GM23248 (cell line): ENCODE data around the gene KDELR1.

Experiments used
- EZH2 ChIP-seq: fragments of 200-600 bp; sonication (generic); IDR thresholded peaks from 2 replicates; pipeline ENCODE4 v1.6.1; 2018; ENCODE audit warnings: antibody characterized with exemption, mild to moderate bottlenecking; ENCODE audit not compliant: insufficient read depth, poor library complexity, severe bottlenecking
- EZH2phosphoT487 ChIP-seq: fragments of 200-600 bp; sonication (generic); IDR thresholded peaks from 2 replicates; pipeline ENCODE4 v1.6.1; 2018; ENCODE audit warnings: antibody characterized with exemption, moderate library complexity, mild to moderate bottlenecking, low read depth; ENCODE audit not compliant: insufficient read depth

DNA sequence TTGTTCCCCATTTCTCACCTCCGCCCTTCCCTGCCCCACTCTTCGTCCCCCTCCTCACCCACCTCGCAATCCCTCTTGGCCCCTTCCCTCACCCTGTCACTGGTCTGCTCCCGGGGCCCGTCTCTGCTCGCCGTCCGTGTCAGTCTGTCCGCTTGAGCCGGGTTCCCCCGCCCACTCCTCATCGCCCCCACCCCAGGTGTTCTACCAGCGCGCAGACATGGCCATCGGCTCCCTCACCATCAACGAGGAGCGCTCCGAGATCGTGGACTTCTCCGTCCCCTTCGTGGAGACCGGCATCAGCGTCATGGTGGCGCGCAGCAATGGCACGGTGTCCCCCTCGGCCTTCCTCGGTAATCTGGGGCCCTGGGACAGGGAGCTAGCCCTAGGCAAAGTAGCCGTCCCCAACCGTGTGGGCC, 24.5 kb upstream of the KDELR1 start:
- TF ChIP-seq EZH2: no peak
- no peak for TF ChIP-seq EZH2phosphoT487
